Right atrium auricular region (tissue), 2 donors: Measurements from ENCODE around the gene SUCO. TPM values are rescaled to one million over a fixed set of nuclear protein-coding genes. Genes with fewer than 3 reads are reported as not detected.

Source experiments
- DNase-seq: peaks from one replicate; pipeline ENCODE4 v3.0.0-alpha.2; 2019; ENCODE audit warnings: low spot score
- H3K27ac ChIP-seq, 2 donors: fragments of 200-600 bp; sonication (generic); 1 replicate in 1 of 2; 2 replicates in 1 of 2; pipeline ENCODE4 v1.5.1; 2016 to 2019
- H3K27me3 ChIP-seq, 2 donors: fragments of 200-600 bp; sonication (generic); one replicate each; pipeline versions ENCODE4 v1.5.1 to v1.6.0; 2017 to 2019
- H3K36me3 ChIP-seq: fragments of 200-600 bp; sonication (generic); one replicate; pipeline ENCODE4 v1.5.1; 2016
- H3K4me1 ChIP-seq, 2 donors: fragments of 200-600 bp; sonication (generic); one replicate each; pipeline versions ENCODE4 v1.5.1 to v1.6.0; 2017 to 2019
- H3K4me3 ChIP-seq, 2 donors: fragments of 200-600 bp; sonication (generic); 1 replicate in 1 of 2; 2 replicates in 1 of 2; pipeline ENCODE4 v1.5.1; 2017 to 2019; ENCODE audit warnings: mild to moderate bottlenecking in 1 of 2, moderate library complexity in 1 of 2
- H3K9me3 ChIP-seq, 2 donors: fragments of 200-600 bp; sonication (generic); one replicate each; pipeline ENCODE4 v1.5.1; 2019
- total RNA-seq, 2 donors: library from RNA; depleted of rRNA; stranded (reverse); fragments of >200 nt; gene quantifications; one replicate each; pipeline ENCODE4 v1.1.0, GENCODE V29; 2016
- TF ChIP-seq, protein P1 (sequence below), 2 donors: fragments of 200-600 bp; sonication (generic); IDR thresholded peaks; one replicate each; pipeline ENCODE4 v1.5.1; 2019; ENCODE audit warnings: antibody characterized with exemption in 2 of 2

The SUCO gene
- total RNA-seq, 2 donors from 2014 or later = 19.1 to 29.1 TPM

DNA sequence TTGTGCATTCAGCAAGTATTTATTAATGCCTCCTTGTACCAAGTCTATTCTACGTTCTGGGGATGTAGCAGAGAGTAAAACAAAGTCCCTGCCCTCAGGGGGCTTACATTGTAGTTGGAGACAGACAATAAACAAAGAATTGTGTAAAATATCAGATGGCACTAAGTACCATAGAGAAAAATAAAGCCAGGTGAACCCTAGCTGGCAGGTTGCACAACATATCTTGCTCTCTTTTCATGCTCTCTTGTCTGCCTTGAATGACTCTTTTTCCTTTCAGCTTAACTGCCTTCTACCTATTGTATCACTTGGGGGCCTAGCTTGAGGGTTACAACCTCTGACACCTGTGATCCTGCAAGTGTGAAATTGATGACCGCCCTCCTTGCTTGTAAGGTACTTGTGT is 105.3 kb downstream of the SUCO start:
- H3K4me3 ChIP-seq = no peak overlapping the region
- H3K36me3 ChIP-seq = no peaks in the 10 kb centered on the region
- DNase-seq = no peak
- no peak overlapping the region for H3K27ac ChIP-seq
- no peaks in the 10 kb centered on the region for H3K4me1 ChIP-seq
- TF ChIP-seq, protein P1, sequence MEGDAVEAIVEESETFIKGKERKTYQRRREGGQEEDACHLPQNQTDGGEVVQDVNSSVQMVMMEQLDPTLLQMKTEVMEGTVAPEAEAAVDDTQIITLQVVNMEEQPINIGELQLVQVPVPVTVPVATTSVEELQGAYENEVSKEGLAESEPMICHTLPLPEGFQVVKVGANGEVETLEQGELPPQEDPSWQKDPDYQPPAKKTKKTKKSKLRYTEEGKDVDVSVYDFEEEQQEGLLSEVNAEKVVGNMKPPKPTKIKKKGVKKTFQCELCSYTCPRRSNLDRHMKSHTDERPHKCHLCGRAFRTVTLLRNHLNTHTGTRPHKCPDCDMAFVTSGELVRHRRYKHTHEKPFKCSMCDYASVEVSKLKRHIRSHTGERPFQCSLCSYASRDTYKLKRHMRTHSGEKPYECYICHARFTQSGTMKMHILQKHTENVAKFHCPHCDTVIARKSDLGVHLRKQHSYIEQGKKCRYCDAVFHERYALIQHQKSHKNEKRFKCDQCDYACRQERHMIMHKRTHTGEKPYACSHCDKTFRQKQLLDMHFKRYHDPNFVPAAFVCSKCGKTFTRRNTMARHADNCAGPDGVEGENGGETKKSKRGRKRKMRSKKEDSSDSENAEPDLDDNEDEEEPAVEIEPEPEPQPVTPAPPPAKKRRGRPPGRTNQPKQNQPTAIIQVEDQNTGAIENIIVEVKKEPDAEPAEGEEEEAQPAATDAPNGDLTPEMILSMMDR (IDR thresholded peaks at IDR 0.05) = no peak
- no peaks in the 10 kb centered on the region for H3K27me3 ChIP-seq
- H3K9me3 ChIP-seq = no peaks in the 10 kb centered on the region

DNA sequence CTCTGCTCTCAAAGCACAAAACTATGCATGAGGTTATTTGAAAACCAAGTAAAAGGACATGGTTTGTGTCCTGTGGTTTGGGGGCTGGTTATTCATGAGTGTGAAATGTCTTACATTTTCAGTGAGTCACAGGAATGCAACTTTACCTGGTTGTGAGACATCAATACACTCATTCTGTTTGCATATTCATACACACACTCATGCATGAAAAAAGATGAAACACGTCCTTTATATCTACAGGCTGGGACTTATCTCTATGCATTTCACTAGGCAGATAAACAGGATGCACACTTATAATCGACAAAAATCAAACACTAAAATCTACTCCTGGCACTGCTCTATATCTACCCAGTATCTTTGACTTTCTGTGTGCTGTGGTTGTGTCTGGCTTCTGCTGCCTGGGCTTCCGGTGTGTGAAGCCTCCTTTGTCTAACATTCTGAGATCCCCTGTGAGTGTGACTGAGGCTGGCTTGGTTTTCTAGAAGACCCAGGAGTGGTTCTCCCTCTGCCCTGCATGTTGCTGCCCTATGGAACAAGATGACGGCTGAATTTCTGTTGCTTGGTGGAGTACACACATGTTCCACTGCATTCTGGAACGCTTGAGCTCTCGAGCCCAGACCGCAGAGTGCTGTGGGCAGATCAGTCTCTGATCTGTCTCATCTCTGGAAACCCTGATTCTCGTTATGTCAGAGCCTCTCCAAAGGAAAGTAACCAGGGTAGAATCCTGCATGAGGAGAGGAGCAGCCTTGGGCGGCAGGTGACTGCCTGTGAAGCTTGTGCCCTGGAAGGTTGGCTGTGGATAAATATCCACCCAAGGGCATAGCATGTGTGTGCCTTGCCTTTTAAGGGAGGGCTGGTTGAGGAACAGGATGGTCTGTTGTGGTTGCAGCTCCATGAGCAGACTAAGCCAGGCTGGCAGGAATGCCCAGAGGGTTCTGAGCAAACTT is 106.2 kb downstream of the SUCO start:
- TF ChIP-seq, protein P1 (IDR thresholded peaks at IDR 0.05) = no peak
- no peak for DNase-seq
- H3K4me3 ChIP-seq = no peak overlapping the region
- H3K9me3 ChIP-seq = no peaks in the 10 kb centered on the region
- no peaks in the 10 kb centered on the region for H3K36me3 ChIP-seq
- no peaks in the 10 kb centered on the region for H3K4me1 ChIP-seq
- H3K27ac ChIP-seq = no peak overlapping the region
- no peaks in the 10 kb centered on the region for H3K27me3 ChIP-seq

DNA sequence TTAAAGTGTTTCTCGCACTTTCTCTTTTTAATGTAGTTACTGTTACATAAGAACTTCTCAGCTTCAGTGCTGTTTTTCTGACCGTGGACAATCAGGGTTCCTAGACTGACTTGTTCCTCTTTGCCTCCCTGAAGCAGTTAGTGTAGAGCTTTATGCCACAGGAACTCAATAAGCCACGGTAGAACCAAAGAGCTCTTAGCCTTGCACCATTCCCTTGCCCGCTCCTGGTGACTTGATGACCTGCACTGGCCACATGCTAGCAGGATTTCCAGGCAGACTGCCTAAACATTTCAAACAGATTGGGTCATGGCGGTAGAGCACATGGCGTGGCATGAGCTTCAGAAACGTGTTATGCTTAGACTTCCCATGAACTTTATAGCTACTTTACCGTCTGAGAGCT is 107.2 kb downstream of the SUCO start:
- no peaks in the 10 kb centered on the region for H3K36me3 ChIP-seq
- H3K4me3 ChIP-seq = no peak overlapping the region
- H3K4me1 ChIP-seq = no peaks in the 10 kb centered on the region
- no peak for DNase-seq
- H3K27ac ChIP-seq = no peak overlapping the region
- TF ChIP-seq, protein P1 (IDR thresholded peaks at IDR 0.05) = no peak
- no peaks in the 10 kb centered on the region for H3K9me3 ChIP-seq
- H3K27me3 ChIP-seq = no peaks in the 10 kb centered on the region

DNA sequence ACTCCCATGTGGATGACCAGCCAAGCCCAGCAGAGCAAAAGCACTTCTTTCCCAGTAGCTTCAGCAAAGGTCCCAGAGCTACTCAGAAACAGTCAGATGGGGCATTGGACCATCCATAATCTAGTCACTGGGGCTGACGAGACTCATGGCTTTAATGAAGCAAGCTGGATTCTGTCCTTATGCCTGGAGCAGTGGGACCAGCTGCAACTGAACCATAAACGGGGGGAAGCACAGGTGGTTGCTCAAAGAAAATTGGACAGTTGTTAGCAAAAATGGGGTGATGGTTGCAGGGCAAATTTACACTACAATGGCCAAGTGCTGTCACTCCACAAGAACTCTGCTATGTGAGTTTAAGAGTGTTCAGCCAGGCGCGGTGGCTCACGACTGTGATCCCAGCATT is 108.5 kb downstream of the SUCO start:
- TF ChIP-seq, protein P1 (IDR thresholded peaks at IDR 0.05) = no peak
- H3K36me3 ChIP-seq = no peaks in the 10 kb centered on the region
- no peak for DNase-seq
- no peak overlapping the region for H3K27ac ChIP-seq
- no peak overlapping the region for H3K4me3 ChIP-seq
- no peaks in the 10 kb centered on the region for H3K9me3 ChIP-seq
- no peaks in the 10 kb centered on the region for H3K27me3 ChIP-seq
- H3K4me1 ChIP-seq = no peaks in the 10 kb centered on the region

DNA sequence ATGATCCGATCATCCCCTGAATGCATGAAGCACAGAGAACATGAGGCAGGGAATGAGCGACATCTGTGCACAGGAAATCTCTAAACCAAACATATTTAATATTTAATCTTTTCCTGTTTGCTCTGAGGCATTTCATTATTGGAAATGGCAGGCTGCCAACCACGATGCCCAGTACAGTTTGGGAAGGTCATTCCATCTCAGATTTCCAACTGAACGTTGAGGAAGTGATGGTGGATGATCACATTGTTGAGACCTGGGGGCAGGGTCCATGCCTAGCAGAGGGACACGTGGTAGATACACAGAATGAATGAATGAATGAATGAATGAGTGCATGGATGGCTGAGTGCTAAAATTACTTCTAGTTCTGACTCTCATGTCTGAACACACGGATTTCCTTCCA is 110.0 kb downstream of the SUCO start:
- Histone ChIP-seq H3K36me3 (no peaks in the 10 kb centered on the region), H3K4me1 (no peaks in the 10 kb centered on the region), H3K4me3 (no peak overlapping the region), H3K27ac (no peak overlapping the region), H3K27me3 (no peaks in the 10 kb centered on the region), H3K9me3 (no peaks in the 10 kb centered on the region)
- DNase-seq = no peak
- TF ChIP-seq, protein P1 (IDR thresholded peaks at IDR 0.05) = no peak
